OCI-LY3 (cell line): ENCODE results near the gene REXO4.
"Not testable (repeated sequence)": the region's sequence is repeated elsewhere in the genome, so short reads cannot be mapped to it uniquely, and the experiment has no call there.

ENCODE experiments used
- H2AFZ ChIP-seq: fragments of 200-600, 300-600 bp; shearing (Covaris generic); 2 replicates; pipeline ENCODE4 v1.6.0; 2014; ENCODE audit warnings: antibody characterized with exemption, low read depth, low read length
- H3K27ac ChIP-seq: fragments of 200-600, 300-600 bp; sonication (generic); 2 replicates; pipeline ENCODE4 v1.5.1; 2014; ENCODE audit warnings: mild to moderate bottlenecking, low read length, moderate library complexity, mixed read lengths
- H3K27me3 ChIP-seq: fragments of 200-600, 300-600 bp; sonication (generic); 2 replicates; pipeline ENCODE4 v1.6.1; 2014; ENCODE audit warnings: low read depth, low read length, mixed read lengths
- H3K36me3 ChIP-seq: fragments of 200-600, 300-600 bp; sonication (generic); replicated peaks from 2 replicates; pipeline ENCODE3; 2014; ENCODE audit warnings: low read depth, low read length, mixed read lengths
- H3K4me1 ChIP-seq: fragments of 300-600, 200-600 bp; sonication (generic); 2 replicates; pipeline ENCODE4 v1.6.1; 2014; ENCODE audit warnings: low read length, mixed read lengths
- H3K4me2 ChIP-seq: fragments of 200-600, 300-600 bp; sonication (generic); 2 replicates; pipeline ENCODE4 v1.6.1; 2014; ENCODE audit warnings: low read length, mixed read lengths
- H3K4me3 ChIP-seq: fragments of 300-600, 200-600 bp; sonication (generic); 2 replicates; pipeline ENCODE4 v1.5.1; 2014; ENCODE audit warnings: antibody characterized with exemption, mild to moderate bottlenecking, low read length, moderate library complexity
- H3K79me2 ChIP-seq: fragments of 300-600, 200-600 bp; shearing (Covaris generic); 2 replicates; pipeline ENCODE4 v1.6.1; 2014; ENCODE audit warnings: mild to moderate bottlenecking, low read length, mixed read lengths
- H3K9ac ChIP-seq: fragments of 300-600, 200-600 bp; shearing (Covaris generic); 2 replicates; pipeline ENCODE4 v1.6.0; 2014; ENCODE audit warnings: mild to moderate bottlenecking, low read length, moderate library complexity
- H3K9me3 ChIP-seq: fragments of 200-600, 300-600 bp; shearing (Covaris generic); 2 replicates; pipeline ENCODE4 v1.6.1; 2014; ENCODE audit warnings: low read length, mixed read lengths; ENCODE audit not compliant: insufficient read depth
- H4K20me1 ChIP-seq: fragments of 200-600, 300-600 bp; sonication (generic); 2 replicates; pipeline ENCODE4 v1.6.1; 2016; ENCODE audit warnings: low read length, mixed read lengths; ENCODE audit not compliant: insufficient read depth
- CTCF ChIP-seq: fragments of 200-600, 300-600 bp; sonication (generic); IDR thresholded peaks from 2 replicates; pipeline ENCODE4 v1.5.1; 2014; ENCODE audit warnings: antibody characterized with exemption, low read length, low read depth
- EZH2phosphoT487 ChIP-seq: fragments of 200-600 bp; shearing (Covaris generic); IDR thresholded peaks from 2 replicates; pipeline ENCODE4 v1.6.1; 2018; ENCODE audit warnings: antibody characterized with exemption, mixed run types, low read depth

Gene REXO4

GRCh38 chr9:133377721-133378216, 40.0 kb downstream of the REXO4 start:
- peaks cover 11% of the 10 kb centered on the region; the same call in 1 of the 2 replicates for H3K4me1 ChIP-seq
- peaks cover 5% of the 10 kb centered on the region for H3K36me3 ChIP-seq
- no peaks in the 10 kb centered on the region for H3K27me3 ChIP-seq
- no peak overlapping the region for H3K27ac ChIP-seq
- H3K4me3 ChIP-seq, result no peak overlapping the region
- no peak overlapping the region for H2AFZ ChIP-seq
- H3K79me2 ChIP-seq, result peaks cover 31% of the 10 kb centered on the region
- H3K9me3 ChIP-seq, result no peaks in the 10 kb centered on the region; the same call in 1 of the 2 replicates
- H3K4me2 ChIP-seq, result no peak overlapping the region; the same call in 1 of the 2 replicates
- TF ChIP-seq CTCF (no peak), EZH2phosphoT487 (no peak)
- peaks cover 18% of the 10 kb centered on the region for H4K20me1 ChIP-seq
- H3K9ac ChIP-seq, result no peak overlapping the region

DNA sequence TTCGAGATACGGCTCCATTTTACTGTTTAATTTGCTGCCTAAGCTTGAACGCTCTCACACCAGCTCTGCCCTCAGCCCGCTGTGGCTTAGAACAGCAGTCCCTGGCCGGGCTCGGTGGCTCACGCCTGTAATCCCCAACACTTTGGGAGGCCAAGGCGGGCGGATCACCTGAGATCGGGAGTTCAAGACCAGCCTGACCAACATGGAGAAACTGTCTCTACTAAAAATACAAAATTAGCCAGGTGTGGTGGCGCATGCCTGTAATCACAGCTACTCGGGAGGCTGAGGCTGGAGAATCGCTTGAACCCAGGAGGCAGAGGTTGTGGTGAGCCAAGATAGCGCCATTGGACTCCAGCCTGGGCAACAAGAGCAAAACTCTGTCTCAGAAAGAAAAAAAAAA, 40.5 kb downstream of the REXO4 start:
- H3K27ac ChIP-seq, H3K4me3 ChIP-seq, H3K27me3 ChIP-seq, H3K36me3 ChIP-seq, H3K9ac ChIP-seq, H3K4me2 ChIP-seq, H3K9me3 ChIP-seq, H2AFZ ChIP-seq: not testable (repeated sequence)
- Histone ChIP-seq H3K4me1 (peaks cover 11% of the 10 kb centered on the region; the same call in 1 of the 2 replicates), H4K20me1 (peaks cover 22% of the 10 kb centered on the region), H3K79me2 (peaks cover 36% of the 10 kb centered on the region)

- Histone ChIP-seq H3K4me1 (peaks cover 11% of the 10 kb centered on the region; the same call in 1 of the 2 replicates), H3K79me2 (peaks cover 49% of the 10 kb centered on the region), H3K27me3 (no peaks in the 10 kb centered on the region), H3K9ac (peak within 1 kb of the TSS; percentile 99), H3K4me3 (peak within 1 kb of the TSS; percentile 93), H4K20me1 (peaks cover 35% of the 10 kb centered on the region), H3K27ac (peak within 1 kb of the TSS; percentile 60), H3K36me3 (peaks cover 17% of the 10 kb centered on the region), H3K9me3 (no peaks in the 10 kb centered on the region), H2AFZ (peak within 1 kb of the TSS; percentile 61; the same call in 1 of the 2 replicates), H3K4me2 (peak within 1 kb of the TSS; percentile 77)
- TF ChIP-seq EZH2phosphoT487, result no peak
- TF ChIP-seq CTCF, result no peak
These were observed 41.8 kb downstream of the REXO4 start, which contains the start of the genes STKLD1 and SURF4 for GRCh38 chr9:133375724-133376654. STKLD1 (plus strand) TSS chr9:133376366; CDS start chr9:133376474, 108 bp downstream. SURF4 (minus strand) TSS chr9:133376060; CDS start chr9:133375969, 91 bp downstream.

GRCh38 chr9:133375116-133375723, 42.6 kb downstream of the REXO4 start:
- TF ChIP-seq EZH2phosphoT487 (no peak), CTCF (peak; percentile 38; the same call in 1 of the 2 replicates)
- H4K20me1 ChIP-seq, result peaks cover 43% of the 10 kb centered on the region
- H3K79me2 ChIP-seq, result peaks cover 56% of the 10 kb centered on the region
- H3K4me2 ChIP-seq, result peak overlapping the region; percentile 63
- H3K27me3 ChIP-seq, result no peaks in the 10 kb centered on the region
- H3K9ac ChIP-seq, result peak overlapping the region; percentile 99
- H2AFZ ChIP-seq, result no peak overlapping the region
- peaks cover 25% of the 10 kb centered on the region for H3K36me3 ChIP-seq
- peaks cover 11% of the 10 kb centered on the region; the same call in 1 of the 2 replicates for H3K4me1 ChIP-seq
- H3K9me3 ChIP-seq, result no peaks in the 10 kb centered on the region
- peak overlapping the region; percentile 93 for H3K4me3 ChIP-seq
- peak overlapping the region; percentile 60 for H3K27ac ChIP-seq
